Activated CD8-positive, alpha-beta memory T cell treated with anti-CD3 and anti-CD28 coated beads for 48 hours (primary cell): ENCODE results near the gene SLC12A8.

Experiments
- DNase-seq, 3 experiments: peaks; one replicate each; pipeline ENCODE4 v3.0.0-alpha.2; 2020; ENCODE audit warnings: low read depth in 2 of 3, low spot score in 2 of 3

SLC12A8 gene

GRCh38 chr3:125186800-125187598, 25.5 kb downstream of the SLC12A8 start:
- DNase-seq, result no peak

- DNase-seq, result no peak
These were observed 26.2 kb downstream of the SLC12A8 start for GRCh38 chr3:125186261-125186787.

- DNase-seq, result no peak
These were observed 26.7 kb downstream of the SLC12A8 start for GRCh38 chr3:125185805-125186204.

GRCh38 chr3:125179884-125180240, 32.7 kb downstream of the SLC12A8 start:
- DNase-seq, result no peak

- no peak for DNase-seq
These were observed 33.2 kb downstream of the SLC12A8 start for GRCh38 chr3:125179143-125179883.

GRCh38 chr3:125177746-125178145, 34.8 kb downstream of the SLC12A8 start:
- DNase-seq, result no peak

- no peak for DNase-seq
These were observed 37.1 kb downstream of the SLC12A8 start for GRCh38 chr3:125175295-125176078.

- no peak for DNase-seq
These were observed 40.2 kb downstream of the SLC12A8 start for GRCh38 chr3:125172346-125172745.

GRCh38 chr3:125168711-125169393, 43.7 kb downstream of the SLC12A8 start:
- no peak for DNase-seq

- no peak for DNase-seq
These were observed 45.9 kb downstream of the SLC12A8 start for GRCh38 chr3:125166599-125167136.

- DNase-seq, result no peak
These were observed 46.5 kb downstream of the SLC12A8 start for GRCh38 chr3:125165948-125166553.

GRCh38 chr3:125165189-125165947, 47.2 kb downstream of the SLC12A8 start:
- DNase-seq, result no peak

GRCh38 chr3:125163739-125164601, 48.6 kb downstream of the SLC12A8 start:
- no peak for DNase-seq

GRCh38 chr3:125161607-125162219, 50.8 kb downstream of the SLC12A8 start:
- no peak for DNase-seq

GRCh38 chr3:125160606-125161371, 51.8 kb downstream of the SLC12A8 start:
- DNase-seq, result no peak

GRCh38 chr3:125157183-125157582, 55.4 kb downstream of the SLC12A8 start:
- no peak for DNase-seq

- DNase-seq, result no peak
These were observed 56.1 kb downstream of the SLC12A8 start for GRCh38 chr3:125156456-125156855.
